ENCODE data around the gene SRF.

GRCh38 chr6:43231053-43231452, 60.0 kb downstream of the SRF start:
- TF ChIP-seq CTCF (IDR thresholded peaks at IDR 0.05; ENCODE audit: low read depth, low read length, missing input control) = no peak
- TF ChIP-seq HNF4G (IDR thresholded peaks at IDR 0.05) = no peak
- TF ChIP-seq REST (IDR thresholded peaks at IDR 0.05) = no peak
- TF ChIP-seq GABPA (IDR thresholded peaks at IDR 0.05 in 1 of 2, conservative IDR thresholded peaks at IDR 0.05 in 1 of 2) = no peak
- TF ChIP-seq RAD21 (IDR thresholded peaks at IDR 0.05) = no peak
- no peak for TF ChIP-seq JUND (IDR thresholded peaks at IDR 0.05)
- TF ChIP-seq MAX (IDR thresholded peaks at IDR 0.05) = no peak
- no peak for TF ChIP-seq ZBTB33 (IDR thresholded peaks at IDR 0.05)

All from liver (tissue), 3 donors.